ENCODE data around the gene IGF2BP2.
"Not testable (repeated sequence)": the region's sequence is repeated elsewhere in the genome, so short reads cannot be mapped to it uniquely, and the experiment has no call there.

The IGF2BP2 gene

GRCh38 chr3:185715091-185715490 is 109.8 kb downstream of the IGF2BP2 start:
- no peak for DNase-seq (ENCODE audit: low read depth in 2 of 2)

GRCh38 chr3:185714085-185714484 is 110.8 kb downstream of the IGF2BP2 start:
- DNase-seq (ENCODE audit: low read depth in 2 of 2) = no peak

- DNase-seq (ENCODE audit: low read depth in 2 of 2) = no peak
Measured at GRCh38 chr3:185713015-185713414, 111.8 kb downstream of the IGF2BP2 start.

GRCh38 chr3:185712337-185712736 is 112.5 kb downstream of the IGF2BP2 start:
- DNase-seq (ENCODE audit: low read depth in 2 of 2) = no peak

- no peak for DNase-seq (ENCODE audit: low read depth in 2 of 2)
Measured at GRCh38 chr3:185711255-185711870, 113.5 kb downstream of the IGF2BP2 start.

- no peak for DNase-seq (ENCODE audit: low read depth in 2 of 2)
Measured at GRCh38 chr3:185709251-185709955, 115.4 kb downstream of the IGF2BP2 start.

- no peak for DNase-seq (ENCODE audit: low read depth in 2 of 2)
Measured at GRCh38 chr3:185708392-185708791, 116.5 kb downstream of the IGF2BP2 start.

- DNase-seq (ENCODE audit: low read depth in 2 of 2) = no peak
Measured at GRCh38 chr3:185705498-185705897, 119.3 kb downstream of the IGF2BP2 start.

GRCh38 chr3:185702262-185703225 is 122.3 kb downstream of the IGF2BP2 start:
- no peak for DNase-seq (ENCODE audit: low read depth in 2 of 2)

- no peak for DNase-seq (ENCODE audit: low read depth in 2 of 2)
Measured at GRCh38 chr3:185701611-185702261, 123.1 kb downstream of the IGF2BP2 start.

GRCh38 chr3:185699927-185700326 is 124.9 kb downstream of the IGF2BP2 start:
- no peak for DNase-seq (ENCODE audit: low read depth in 2 of 2)

- not testable (repeated sequence) for DNase-seq (ENCODE audit: low read depth in 2 of 2)
Measured at GRCh38 chr3:185697228-185697627, 127.6 kb downstream of the IGF2BP2 start.

- no peak for DNase-seq (ENCODE audit: low read depth in 2 of 2)
Measured at GRCh38 chr3:185696039-185696438, 128.8 kb downstream of the IGF2BP2 start.

- DNase-seq (ENCODE audit: low read depth in 2 of 2) = no peak
Measured at GRCh38 chr3:185693985-185694653, 130.7 kb downstream of the IGF2BP2 start.

GRCh38 chr3:185691622-185692021 is 133.2 kb downstream of the IGF2BP2 start:
- no peak for DNase-seq (ENCODE audit: low read depth in 2 of 2)

- DNase-seq (ENCODE audit: low read depth in 2 of 2) = no peak
Measured at GRCh38 chr3:185687271-185687878, 137.5 kb downstream of the IGF2BP2 start.

- no peak for DNase-seq (ENCODE audit: low read depth in 2 of 2)
Measured at GRCh38 chr3:185685231-185686035, 139.4 kb downstream of the IGF2BP2 start.

GRCh38 chr3:185680231-185680630 is 144.6 kb downstream of the IGF2BP2 start:
- no peak for DNase-seq (ENCODE audit: low read depth in 2 of 2)

- DNase-seq (ENCODE audit: low read depth in 2 of 2) = no peak
Measured at GRCh38 chr3:185678027-185678426, 146.8 kb downstream of the IGF2BP2 start.
